IPS DF 4.7 (cell line): ENCODE data around the gene GOLGA3.
"Not testable (repeated sequence)": the region's sequence is repeated elsewhere in the genome, so short reads cannot be mapped to it uniquely, and the experiment has no call there.

ENCODE experiments used
- DNase-seq: peaks from one replicate; pipeline ENCODE4 v3.0.0-alpha.2; 2013; ENCODE audit warnings: low spot score; ENCODE audit errors: extremely low read depth

The GOLGA3 gene

DNA sequence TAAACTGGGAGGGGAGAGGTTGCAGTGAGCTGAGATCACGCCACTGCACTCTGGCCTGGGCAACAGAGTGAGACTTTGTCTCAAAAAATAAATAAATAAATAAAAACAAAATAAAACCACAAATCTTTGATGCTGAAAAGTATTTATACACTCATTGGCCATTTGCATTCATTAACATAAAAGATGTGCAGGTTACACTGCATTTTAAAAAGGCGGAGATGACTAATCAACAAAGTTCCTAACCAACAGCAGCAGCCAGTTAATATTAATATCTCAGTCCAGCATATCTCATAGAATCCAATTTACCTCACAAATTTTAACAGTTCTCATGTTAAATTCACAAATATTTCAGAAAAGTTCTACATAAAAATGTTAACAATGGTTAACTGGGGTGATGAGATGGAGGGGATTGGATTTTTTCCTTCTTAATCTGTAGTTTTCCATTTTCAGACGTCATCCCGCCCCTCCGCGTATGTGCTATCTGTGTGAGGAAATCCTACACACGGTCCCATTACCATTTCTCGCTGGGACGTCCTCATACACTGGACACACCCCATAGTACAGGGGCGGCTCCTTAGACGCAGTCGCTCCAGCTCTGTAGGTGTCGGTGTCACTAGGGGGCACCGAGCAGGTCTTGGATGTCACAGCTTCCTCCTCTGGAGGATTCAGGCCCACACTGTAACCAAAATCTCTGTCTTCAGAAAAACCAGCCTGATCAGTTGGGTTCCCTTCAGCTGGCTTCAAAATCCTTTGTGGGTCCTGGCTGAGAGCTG, 74.3 kb downstream of the GOLGA3 start:
- DNase-seq, result no peak

DNA sequence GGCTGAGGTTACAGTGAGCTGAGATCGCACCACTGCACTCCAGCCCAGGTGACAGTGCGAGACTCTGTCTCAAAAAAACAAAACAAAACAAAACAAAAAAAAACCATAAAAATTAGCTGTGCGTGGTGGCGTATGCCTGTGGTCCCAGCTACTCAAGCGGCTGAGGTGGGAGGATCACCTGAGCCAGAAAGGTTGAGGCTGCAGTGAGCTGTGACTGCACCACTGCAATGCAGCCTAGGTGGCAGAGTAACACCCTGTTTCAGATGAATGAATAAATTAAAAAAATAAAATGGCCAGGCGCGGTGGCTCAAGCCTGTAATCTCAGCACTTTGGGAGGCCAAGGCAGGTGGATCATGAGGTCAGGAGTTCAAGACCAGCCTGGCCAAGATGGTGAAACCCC, 75.0 kb downstream of the GOLGA3 start:
- not testable (repeated sequence) for DNase-seq

DNA sequence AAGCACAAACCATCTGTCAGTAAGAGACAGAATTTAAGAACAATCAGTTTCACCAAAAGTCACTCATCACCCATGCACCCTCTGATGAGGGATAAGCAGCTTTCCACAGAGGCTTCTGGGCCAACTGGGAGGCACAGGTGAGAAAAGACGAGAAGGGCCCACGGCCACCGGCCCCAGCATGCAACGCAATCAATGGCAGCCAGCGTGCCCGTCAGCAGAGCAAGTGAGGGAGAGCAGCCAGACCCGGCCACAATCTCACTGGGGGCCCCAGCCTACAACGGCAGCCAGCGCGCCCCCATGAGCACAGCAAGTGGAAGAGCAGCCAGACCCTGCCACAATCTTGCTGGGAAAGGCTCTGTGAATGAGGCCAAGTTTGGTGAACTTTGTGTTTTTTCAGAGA, 80.3 kb downstream of the GOLGA3 start:
- no peak for DNase-seq

DNA sequence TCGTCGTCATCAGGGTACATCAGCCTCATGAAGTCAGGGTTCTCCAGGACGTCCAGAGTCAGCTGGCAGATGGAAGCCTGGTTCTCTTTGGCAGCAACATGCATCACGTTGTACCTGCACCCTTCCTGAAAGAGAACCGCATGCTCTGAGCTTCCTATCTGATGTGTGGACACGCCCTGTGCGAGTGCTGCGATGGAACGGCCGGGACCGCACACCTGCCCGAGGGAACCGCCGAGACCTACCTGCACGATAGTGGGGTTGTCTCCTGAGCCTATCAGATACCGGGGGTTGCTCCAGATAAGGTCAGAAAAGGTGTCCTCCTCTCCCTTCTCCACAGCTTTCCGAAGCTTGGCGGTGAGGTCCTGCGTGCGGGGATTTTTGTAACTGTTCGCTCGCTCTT, 80.8 kb downstream of the GOLGA3 start:
- no peak for DNase-seq

DNA sequence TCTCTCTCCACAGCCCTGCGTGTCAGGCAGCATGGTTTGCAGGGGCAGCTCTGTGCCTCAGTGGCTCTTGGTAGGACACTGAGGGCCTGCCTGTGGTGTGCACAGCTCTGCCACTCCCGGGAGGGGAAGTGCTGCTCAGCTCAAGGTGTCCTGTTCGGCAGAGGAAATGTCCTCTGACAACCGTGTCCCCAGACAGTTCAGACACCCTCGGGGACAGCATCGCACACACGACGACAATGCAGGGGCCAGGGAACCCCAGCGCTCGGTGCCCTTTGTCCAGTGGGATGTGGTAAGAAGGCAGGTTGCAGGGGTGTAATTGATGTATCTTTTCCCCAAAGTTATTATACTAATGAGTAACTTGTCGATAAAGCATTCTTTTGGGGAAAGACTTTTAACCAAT, 81.3 kb downstream of the GOLGA3 start:
- DNase-seq, result no peak

DNA sequence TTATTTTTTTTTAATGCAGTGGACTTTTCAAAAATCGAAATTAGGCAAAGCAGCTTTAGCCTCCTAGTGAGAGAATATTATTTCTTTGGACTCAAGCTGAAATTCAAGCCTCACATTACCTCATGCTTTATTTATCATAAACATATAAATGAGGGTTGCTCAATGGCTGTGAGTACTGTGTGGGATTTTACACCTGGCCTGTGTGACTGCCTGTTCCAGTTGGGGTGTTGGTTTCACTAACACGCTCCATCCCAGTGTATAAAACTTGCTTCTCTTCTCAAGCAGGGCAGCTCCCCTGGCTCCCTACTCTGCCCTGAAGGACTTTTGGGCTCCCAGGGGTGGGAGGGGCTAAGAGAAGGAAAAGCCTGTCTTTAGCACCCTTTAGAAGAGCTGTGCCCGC, 82.1 kb downstream of the GOLGA3 start:
- no peak for DNase-seq

DNA sequence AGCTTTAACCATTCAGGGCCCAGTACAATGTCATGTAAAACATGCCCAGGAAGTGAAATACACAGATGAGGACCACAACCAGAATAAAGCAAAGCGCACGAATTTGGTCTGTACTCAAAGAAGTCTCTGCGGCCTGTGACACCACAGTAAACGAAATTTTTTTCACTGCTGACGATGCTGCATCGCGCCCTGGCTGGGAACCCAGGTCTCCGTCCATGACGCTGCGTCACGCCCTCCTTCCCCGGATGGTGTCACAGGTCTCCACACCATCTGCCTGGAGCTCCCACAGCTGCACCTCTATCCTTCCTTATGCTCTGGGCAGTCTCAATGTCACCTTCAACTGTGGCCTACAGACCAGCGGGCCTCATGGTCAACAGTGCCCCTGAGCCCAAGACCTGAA, 84.8 kb downstream of the GOLGA3 start:
- no peak for DNase-seq

DNA sequence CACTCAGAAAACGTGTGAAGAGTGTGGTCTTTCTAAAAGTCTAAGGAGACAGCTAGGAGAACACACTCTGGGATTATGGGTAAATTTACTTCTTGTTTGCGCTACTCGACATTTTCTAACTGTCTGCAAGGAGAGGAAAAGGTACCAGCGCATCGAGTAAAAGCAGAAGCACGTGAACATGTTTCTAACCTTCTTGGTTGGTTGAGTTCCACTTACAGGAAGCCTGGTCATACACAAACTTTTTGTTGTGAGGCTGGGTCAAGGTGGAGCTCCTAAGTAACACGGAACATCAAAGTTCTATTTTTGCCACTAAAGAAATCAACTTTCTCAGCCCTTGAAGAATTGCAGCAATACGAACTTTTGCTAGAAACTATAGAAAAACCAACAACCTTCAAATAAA, 87.0 kb downstream of the GOLGA3 start:
- DNase-seq, result no peak

DNA sequence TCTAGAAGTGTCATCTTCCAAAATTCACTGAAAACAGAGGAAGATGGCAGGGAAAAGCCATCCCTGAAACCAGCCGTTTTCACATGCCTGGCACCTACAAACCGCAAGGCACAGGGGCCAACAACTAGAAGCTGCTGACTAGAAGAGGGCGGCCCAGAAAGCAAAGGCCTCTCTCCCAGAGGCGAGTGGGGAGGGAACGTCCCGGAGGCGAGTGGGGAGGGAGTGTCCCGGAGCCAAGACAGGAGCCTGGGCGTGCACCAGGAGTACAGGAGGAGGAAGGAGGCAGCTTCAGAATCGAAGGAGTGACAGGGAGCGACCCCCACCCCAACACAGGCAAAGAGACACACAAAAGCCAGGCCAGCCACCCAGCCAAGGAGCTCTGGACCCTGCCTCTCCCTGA, 88.0 kb downstream of the GOLGA3 start:
- no peak for DNase-seq

DNA sequence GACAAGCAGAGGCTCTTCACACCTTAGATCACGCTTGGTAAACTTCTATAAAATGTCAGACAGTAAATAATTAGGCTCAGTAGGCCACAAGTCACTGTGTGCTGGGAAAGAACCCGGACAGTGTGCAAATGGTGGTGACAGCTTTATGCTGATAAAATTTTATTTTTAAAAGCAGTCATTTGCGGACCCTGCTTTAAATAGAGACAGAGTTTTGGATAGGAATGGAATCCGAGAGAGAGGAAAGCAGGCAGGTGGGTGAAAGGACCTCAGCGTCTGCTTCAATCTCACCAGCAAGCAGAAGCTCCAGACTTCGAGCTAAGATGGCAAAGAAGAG, 88.4 kb downstream of the GOLGA3 start:
- DNase-seq, result no peak

DNA sequence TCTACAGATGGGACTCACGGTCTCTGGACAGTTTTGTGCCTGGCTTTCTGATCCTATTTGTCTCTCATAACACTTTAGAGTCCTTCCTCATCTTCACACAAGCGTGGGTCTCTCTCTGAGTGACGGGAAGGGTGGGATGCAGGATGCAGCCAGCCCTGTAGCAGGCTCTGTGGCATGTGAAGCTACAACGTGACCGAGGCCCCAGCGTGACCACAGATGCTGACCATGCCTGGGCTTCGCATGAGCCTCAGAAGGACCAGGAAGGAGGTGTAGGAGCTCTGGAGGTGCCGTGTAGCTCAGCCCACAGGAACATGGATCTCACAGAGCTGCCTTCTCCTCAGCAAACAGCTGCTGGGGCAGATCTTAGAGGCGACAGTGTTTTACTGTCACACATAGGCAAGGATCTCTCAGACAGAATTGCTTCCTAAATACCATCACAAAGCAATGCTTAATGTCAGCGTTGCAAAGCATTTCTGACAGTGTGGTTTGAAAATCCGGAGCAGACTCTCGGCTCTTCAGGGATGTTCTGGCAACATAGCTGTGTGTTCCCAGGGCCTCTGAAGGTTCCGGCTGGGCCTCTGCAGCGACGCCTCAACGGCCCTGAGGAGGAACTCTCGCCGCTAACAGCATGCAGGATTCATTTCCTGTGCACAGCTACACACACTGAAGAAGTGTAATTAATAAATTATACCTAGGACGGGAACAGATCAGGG, 88.9 kb downstream of the GOLGA3 start:
- no peak for DNase-seq

DNA sequence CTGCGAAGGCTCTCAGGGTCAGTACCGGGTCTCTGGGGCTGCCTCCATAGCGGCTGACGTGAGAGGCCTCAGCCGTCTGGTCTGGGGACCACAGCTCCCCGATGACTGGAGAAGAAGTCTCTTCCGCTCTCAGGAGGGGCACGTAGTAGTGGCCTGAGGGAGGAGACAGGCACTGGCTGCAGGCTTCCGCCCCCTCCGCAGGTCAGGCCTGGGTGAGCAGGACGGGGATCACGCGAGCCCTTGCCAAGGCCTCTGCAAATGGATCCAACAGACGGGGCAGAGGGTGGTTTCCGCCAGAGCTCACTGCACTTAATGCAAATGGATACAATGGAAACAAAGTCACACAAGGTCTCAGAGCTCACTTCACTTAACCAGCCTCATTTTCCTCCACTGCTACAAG, 91.8 kb downstream of the GOLGA3 start:
- DNase-seq, result no peak

DNA sequence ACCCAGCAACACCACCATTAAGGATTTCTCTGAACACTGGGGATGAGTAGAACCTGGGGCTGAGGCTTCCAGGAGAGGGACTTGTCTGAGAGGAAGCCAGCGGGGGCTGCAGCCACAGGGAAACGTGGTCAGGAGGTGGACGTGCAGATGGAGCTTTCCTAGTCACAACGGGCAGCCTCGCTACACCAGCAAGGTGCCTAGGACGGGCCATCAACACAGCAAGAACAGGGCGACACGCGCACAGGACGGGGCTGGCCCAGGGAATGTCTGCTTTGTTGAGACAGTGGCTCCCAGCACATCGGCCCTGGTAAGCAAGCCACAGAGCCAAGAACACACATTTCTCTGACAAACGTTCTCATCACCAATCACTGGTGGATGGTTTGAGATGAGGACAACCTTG, 92.3 kb downstream of the GOLGA3 start:
- DNase-seq, result no peak

DNA sequence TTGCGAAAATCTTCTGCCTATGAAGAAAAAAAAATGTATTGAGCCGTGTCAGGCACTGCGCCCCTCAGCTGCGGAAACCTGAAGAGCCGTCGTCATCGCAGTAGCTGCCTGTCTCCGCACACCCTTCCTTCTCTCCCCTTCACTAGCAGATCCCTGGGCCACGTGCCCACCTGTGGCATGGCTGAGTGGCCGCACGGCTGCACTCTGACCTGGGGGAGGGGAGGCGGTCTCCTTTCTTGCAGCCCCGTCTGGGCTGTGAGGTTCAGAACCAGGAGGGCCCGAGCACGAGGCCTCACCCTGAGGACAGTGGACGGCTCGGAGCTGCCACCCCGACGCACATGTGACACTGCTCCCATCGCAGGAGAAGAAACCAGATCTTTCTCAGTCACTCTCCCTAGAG, 93.2 kb downstream of the GOLGA3 start:
- DNase-seq, result no peak

DNA sequence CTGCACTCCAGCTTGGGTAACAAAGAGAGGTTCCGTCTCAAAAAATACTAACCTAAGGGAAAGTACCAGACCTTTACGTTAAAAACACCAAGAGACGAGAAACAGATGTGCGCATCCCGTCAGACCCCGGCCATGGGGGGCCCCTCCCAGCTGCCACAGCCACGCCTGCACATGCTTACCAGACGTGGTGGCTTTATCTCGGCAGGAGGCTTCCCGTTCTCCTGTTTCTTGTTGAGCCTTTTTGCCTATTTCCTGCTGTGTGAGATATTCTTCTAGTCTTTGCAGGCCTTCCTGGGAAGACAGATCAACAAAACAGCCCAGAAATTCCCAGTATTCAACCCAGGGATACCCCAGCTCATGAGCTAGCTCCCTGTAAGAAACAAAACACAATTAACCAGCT, 94.5 kb downstream of the GOLGA3 start:
- DNase-seq, result no peak

DNA sequence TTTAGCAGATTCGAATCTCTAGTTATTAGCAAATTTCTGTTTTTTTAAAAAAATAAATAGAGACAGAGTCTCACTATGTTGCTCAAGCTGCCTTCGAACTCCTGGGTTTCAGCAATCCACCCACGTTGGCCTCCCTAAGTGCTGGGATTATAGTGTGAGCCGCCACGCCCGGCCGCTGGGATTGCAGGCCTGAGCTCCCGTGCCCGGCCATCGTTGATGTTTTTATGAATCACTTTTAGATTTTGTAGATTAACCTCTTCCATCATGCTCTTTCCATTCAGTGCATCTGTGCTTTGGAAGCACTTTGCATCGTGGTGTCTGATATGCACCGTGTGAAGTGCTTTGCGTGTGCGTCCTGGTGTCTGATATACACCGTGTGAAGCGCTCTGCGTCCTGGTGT, 97.1 kb downstream of the GOLGA3 start:
- no peak for DNase-seq

DNA sequence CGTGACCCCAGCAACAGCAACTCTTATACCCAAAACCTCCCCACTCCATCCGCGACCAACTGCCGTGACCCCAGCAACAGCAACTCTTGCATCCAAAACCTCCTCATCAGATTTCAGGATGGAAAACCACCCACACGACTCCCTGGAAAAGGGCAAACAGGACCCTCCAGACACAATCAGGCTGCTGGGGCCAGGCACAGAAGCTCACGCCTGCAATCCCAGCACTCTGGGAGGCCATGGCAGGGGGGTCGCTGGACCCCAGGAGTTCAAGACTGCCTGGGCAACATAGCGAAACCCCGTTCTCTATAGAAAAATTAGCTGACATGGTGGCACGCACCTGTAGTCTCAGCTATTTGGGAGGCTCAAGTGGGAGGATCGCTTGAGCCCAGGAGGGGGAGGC, 98.3 kb downstream of the GOLGA3 start:
- no peak for DNase-seq

DNA sequence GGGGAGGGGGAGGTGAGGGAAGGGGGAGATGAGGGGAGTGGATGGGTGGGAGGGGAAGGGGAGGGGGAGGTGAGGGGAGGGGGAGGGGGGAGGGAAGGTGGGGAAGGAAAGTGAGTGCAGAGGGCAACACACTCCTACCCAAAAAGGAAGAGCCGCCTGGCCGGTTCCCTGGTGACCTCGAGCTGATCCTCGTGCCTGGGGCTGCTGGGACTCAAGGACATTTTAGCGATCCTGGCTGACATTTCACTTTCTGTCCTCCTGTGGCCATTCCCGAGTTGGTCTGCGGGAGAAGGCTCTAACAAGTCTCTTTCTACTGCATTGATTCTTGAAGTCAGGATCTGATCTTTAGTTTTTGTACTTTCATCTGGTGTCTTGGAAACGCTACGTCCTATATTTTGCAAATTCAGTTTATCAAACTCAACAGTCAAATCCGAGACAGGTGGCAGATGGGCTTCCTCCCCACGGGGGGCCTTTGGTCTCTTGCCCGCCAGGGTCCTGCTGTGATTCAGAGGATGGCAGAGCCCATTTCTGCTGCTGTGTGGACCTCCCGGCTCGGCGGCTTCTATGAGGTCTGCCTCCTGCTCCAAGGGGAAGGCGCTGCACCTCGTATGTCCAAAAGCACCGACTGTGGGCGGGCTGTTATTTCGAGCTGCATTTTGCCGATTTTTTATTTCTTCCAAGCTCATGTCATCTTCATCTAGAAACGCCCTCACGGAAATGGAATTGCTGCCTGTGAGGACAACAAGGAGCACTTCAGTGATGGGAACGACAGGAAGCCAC, 98.9 kb downstream of the GOLGA3 start:
- no peak for DNase-seq

DNA sequence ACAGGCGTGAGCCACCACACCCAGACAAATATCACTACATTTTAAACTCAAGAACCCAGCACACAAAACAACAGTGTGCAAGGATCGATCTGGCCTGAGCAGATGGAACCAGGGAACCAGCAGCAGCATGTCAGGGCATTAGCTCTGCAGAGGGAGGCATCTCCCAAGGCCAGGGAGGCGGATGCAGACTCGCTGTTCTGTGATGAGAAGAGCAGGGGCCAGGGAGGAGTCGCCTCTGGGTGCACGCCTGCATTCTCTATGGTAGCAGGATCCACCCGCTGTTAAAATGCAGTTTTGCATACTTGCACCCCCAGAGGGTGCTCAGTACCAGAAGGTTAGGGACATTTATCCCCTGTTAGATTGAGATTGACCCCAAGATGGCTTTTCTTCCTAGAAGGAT, 100.2 kb downstream of the GOLGA3 start:
- DNase-seq, result no peak

DNA sequence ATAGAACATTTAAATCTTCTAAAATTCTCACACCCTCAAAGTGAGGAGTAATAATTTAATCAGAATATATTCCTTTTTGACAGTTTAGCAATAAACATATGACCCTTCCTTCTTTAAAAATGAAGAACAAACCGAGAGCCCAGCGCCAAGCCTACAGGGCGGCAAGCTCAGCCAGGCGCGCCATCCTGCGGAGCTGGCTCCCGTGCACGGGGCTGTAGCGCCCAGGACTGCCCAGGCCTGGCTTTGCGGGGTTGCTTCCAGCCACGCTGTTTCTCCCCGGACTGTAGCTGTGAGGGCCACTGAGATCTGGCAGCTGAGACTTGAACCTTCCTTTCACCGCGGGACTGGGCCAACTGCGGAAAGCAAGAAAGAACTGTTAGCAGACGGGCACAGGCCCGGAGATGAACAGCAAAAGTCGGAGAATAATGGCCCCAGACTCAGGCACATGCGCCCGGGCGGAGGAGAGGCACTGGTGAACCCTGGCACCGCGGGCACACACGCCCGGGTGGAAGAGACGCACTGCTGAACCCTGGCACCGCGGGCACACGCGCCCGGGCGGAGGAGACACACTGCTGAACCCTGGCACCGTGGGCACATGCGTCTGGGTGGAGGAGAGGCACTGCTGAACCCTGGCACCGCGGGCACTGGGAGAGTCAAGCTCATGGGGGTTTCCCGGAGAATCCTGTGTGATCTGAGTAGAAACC, 101.4 kb downstream of the GOLGA3 start:
- DNase-seq, result no peak

DNA sequence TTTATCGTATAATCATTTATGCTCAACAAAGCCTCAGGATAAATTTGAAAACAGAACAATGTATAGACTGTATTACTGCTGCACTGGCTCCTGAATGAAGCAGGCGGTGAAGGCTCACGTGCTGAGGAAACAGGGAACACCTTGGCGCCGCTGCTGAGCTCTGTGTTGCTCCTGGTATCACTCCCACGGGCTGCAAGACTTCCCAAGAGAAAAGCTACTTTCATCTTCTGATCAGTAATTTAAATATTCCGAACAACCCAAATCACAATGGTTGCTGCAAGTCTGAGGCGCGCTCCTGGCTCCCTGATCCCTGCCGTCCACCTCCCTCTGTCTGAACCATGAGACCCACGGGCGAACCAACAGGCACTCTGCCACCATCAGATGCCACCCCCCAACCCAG, 102.3 kb downstream of the GOLGA3 start:
- DNase-seq, result no peak
